ENCODE measurements around the gene TGFBR3.

TGFBR3 gene

DNA sequence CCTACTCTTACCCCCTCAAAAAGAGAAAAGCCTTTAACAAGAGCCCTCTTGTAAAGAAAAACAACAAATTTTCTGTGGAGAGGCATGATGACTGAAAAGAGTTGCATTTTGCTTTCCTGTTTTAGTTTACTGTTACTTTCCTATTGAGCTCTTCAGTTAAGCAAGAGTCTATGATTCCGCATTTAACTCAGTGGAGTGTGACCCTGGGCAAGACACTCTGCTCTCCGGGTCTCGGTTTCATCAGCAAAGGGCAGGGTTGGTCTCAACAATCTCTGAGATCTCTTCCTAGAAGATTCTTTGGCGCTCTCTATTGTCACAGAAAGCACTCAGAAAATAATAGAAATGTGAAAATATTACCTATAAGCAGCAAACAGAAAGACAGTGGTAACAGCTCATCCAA is 175.7 kb downstream of the TGFBR3 start:
- DNase-seq (ENCODE audit: low read depth) = no peak

DNA sequence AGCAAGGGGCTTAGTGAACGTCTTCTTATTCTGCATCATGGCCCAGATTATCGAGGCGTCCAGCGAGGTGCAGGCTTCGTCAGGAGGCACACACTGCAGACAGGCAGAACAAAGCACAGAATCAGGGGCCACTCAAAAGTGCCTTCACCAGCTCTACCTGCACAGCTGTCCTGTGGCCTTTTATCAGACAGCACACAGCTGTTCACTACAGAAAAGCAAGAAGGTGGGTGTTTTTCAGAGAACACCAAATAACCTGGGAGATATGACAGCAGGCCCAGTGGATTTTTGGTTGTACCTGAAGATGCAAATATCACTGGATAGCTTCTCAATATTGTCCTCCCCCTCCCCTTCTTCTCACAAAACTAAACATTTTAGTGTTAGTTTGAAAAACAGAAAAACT is 177.3 kb downstream of the TGFBR3 start:
- no peak for DNase-seq (ENCODE audit: low read depth)

DNA sequence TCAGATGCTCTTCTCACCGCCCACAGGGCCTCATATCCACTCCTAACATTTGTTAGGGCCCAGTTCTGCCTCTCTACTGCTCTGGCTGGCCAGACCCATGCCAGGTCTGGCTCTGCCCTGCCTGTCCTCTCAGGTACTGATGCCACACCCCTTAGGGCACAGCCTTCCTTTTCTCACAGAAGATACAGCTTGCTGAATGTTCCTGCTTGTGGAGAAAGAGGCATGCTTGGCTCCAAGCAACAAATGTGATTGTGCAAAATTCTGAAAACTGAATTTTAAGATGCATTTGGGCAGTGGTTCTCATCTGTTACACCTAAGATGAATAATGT is 178.1 kb downstream of the TGFBR3 start:
- no peak for DNase-seq (ENCODE audit: low read depth)

DNA sequence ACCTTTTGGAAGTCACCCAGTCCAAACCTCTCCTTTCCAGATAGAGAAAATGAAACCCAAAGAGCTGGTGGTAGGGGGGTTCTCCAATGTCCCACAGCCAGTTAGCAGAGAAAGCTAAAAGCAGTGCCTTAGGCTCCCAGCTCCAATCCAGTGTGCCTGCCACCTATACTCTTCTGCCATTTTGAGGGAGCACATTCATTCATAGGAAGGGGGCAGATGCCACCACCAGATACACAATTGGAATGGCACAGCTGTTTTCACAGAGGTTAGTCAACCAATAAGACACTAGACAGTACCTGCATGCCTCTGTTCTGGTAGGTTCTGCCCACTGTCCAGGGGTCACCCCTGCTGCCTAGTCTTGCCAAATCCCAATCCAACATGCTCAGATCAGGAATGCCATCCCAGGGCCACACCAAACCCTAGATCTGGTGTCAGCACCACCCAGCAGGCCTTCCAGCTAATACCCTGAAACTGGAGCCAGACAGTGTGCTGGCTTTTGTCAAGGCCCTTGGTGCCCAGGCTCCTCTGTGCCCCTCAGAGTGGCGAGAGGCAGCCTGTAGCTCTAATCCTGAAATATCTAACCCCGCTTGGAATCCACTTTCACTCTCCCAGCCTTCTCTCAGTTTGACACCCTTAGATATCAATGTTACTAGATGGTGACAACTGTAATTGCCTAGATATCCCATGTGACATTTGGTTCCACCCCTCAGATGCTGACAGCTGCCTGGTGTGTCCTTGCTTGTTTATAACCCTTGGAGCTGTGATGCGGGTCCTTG is 178.6 kb downstream of the TGFBR3 start:
- no peak for DNase-seq (ENCODE audit: low read depth)

DNA sequence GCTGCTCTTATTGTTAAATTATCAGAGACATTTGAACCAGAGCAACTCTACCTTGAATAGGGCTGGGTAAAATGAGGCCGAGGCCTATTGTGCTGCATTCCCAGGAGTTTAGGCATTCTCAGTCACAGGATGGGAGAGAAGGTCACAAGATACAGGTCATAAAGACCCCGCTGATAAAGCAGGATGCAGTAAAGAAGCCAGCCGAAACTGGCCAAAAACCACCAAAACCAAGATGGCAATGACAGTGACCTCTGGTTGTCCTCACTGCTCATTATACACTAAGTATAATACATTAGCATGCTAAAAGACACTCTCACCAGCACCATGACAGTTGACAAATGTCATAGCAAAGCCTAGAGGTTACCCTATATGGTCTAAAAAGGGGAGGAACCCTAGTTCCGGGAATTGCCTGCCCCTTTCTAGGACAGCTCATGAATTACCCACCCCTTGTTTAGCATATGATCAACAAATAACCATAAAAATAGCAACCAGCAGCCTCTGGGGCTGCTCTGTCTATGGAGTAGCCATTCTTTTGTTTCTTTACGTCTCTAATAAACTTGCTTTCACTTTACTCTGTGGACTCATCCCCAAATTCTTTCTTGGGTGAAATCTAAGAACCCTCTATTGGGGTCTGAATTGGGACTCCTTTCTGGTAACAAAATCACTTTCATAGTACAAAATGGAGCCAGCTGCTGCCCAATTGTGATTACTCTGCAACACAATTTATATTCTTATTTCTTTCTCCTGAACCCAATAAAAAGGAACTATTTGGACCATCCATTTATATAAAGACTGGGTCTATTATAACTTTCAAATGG is 179.6 kb downstream of the TGFBR3 start:
- no peak for DNase-seq (ENCODE audit: low read depth)

DNA sequence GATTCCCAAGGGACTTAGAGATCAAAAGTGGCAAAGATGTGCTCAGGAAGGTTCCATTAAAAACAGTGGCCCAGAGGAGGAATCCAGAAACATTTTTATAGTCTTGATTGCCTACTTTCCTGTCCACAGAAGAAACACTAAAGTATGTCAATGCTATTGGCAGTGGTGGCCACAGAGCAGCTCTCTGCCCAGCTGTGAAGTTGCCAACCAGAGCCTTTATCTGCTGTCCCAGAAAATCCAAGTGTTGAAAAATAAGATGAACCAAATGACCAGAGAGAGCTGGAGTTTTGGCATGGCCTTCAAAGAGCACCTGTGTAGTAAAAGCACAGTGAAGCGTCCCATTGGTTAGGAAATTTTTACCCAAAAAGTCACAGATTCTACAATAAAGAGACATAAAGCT is 181.2 kb downstream of the TGFBR3 start:
- DNase-seq (ENCODE audit: low read depth) = no peak

DNA sequence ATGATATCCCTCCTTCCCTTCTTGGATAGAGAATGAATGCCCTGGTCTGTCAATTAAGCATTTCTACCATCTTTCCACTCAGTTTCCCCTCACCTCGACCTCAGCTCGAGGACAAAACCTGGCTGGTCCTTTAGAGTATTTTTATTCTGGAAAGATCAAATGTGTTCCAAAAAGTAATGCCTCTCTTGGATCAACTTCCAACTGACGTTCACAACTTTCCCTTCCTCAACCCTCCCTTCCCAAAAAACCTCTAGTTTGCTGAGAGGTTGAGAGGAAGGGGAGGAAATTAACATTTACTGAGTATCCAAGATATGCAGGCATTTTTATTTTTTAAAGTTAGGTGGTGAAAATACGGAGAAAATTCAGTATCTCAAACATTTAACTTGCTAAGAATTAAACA is 182.9 kb downstream of the TGFBR3 start:
- no peak for DNase-seq (ENCODE audit: low read depth)

DNA sequence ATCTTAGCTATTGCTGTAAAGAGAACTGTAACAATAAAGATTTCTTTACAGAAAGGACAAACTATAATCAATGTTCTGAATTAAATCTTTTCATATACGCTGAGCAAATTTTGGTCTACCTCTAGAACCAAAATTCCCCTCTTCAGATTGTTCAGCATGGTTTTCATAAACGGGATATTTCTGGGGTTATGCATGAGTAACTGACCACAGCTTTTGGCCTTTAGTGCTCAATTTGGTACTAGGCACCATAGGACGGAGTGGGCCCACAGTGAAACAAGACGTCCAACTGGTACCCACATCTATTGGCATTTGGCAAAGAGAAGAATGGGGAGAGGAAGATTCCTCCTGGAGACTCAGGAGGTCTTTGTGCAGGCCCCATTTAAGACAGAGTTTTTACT is 184.5 kb downstream of the TGFBR3 start:
- DNase-seq (ENCODE audit: low read depth) = no peak

DNA sequence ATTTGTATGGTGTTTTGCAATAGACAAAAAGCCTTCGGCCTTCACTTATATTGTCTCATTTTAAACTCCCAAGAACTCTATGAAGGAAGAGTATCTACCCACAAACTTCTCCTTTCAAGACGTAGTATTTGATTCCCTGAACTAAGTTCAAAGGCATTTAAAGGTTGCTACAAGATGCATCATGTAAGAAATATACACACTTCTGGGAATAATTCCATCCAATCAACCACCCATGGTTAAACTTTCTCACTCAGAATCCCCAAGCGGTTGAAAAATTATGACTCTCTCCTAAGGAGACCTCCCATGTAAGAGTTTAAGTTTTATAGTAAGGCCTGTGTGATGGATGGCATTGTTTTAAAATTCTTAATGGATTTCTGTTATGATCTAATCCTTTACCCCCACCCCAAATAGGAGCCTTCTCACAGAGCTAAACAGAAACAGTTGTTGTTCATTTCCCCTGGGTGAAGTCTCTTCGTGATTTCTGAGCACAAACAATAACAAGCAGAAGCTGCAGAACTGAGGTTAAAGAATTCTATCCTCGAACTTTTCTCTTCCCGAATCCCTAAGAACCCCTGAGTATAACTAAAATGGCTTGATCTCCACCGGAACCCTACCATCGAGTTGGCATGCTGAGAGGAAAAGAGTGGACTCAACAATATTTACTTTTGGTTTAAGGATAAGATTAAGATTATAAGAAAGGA is 185.0 kb downstream of the TGFBR3 start:
- no peak for DNase-seq (ENCODE audit: low read depth)

DNA sequence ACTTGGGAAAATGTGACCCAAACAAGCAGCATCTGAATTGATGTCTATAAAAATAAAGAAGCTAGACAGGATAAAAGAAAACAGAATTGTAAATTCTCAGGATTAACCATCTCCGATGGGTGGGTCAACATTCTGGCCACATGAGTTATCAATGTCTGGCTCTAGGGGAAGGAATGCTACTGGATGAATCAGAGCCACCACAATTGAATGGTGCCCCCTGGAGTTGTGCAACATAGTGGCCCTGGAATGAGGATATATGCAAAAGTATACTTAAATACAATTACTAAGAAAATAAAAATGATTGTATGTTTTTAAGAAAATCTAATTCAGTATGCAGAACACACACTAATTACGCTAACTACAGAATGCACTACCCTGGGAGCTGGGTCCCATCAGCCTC is 185.6 kb downstream of the TGFBR3 start:
- DNase-seq (ENCODE audit: low read depth) = no peak

DNA sequence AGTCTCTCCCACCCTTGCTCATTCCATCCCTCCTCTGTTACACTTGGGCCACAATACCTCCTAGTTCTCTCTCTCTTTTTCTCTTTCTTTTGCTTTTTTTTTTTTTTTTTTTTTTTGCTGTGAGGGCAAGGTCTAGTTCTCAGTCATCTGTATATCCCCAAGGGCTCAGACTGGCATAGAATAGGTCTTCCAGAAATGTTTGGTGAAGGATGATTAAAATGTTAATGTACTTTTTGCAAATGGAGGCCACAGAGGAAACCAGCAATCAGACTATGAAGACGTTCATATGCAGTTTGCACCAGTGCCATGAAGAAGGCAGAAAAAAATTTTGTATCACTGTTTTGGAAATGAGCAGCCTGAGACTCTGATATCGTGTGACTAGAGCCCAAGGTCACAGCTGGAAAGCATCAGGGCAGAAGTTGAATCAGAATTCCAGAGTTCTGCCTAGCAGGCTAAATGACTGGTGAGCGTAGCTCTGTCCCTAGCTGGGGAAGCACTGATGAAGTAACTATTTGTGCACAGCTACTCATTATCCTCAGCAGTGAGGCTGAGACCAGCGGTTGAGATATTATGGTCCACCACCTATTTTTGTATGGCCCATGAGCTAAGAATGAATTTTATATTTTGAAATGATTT is 186.5 kb downstream of the TGFBR3 start:
- DNase-seq (ENCODE audit: low read depth) = no peak

DNA sequence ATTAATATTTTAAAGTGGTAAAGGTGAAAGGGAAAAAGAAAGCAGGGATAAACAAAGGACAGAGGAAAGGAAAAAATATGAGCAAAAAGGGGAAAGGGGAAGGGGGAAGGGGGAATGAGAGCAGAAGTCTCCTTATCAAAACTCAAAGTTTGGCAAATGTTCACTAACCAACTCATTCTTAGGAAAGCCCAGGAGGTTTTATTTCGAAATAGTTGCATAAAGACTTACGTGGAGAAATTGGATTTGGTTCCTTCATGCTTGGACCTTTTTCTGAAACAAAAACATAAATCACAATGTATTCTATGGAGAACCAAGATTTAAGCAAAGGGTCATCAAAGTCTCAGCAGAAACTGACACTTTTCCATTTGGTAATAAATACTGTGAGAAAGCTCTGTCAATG is 188.1 kb downstream of the TGFBR3 start:
- no peak for DNase-seq (ENCODE audit: low read depth)

DNA sequence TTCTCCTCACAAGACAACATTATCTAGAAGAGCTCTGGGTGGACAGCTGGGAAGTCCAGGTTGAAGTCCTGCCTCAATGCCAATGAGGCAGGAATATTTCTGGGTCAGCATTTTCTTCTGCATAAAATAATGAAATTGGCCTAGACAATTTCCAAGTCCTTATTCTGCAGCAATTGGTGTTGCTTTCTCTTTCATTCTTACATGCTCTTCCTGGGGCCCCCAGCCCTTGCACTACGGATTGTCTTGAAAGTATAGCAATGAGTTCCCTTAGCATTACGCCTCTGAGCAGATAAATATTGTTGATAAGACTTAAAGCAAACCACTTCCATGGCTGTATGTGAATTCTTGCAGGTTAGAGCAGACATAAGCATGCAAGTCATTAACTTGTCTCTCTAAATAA is 188.5 kb downstream of the TGFBR3 start:
- peak; percentile 6 for DNase-seq (ENCODE audit: low read depth)

DNA sequence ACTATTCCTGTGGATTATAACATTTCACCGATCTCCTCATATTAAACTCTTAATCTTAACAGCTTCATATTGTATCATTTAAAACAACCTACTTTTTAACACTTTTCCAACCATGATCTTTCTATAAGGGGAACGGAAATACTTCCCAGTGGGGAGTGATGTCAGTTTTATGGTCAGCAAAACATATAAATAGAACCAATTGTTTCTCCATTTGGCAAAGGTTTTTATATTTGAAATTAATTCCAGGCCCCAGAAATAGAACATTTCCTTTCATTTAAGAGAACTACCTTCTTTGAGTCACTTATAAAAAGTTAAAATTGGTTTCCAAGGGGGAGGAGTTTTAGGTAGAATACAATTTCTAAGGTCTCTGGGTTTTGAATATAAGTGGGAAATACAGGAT is 189.6 kb downstream of the TGFBR3 start:
- DNase-seq (ENCODE audit: low read depth) = no peak

DNA sequence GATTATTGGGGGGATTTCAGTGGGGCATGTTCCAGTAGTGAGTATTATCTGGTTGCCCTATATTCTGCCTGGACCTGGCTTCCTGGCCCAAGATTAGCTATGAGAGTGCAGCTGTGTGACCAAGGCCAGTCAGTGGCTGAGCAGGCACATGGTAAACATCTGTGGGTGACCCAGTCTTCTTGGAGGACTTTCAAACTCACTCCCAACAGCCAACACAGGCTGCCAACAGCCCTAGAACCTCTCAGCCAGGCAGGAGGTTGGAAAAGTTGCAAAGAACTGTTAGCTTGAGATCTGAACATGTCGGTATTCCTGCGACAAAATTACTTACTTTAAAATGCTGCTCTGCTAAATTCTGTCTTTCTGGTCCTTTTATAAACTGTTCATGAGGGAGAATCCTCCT is 192.4 kb downstream of the TGFBR3 start:
- DNase-seq (ENCODE audit: low read depth) = no peak

DNA sequence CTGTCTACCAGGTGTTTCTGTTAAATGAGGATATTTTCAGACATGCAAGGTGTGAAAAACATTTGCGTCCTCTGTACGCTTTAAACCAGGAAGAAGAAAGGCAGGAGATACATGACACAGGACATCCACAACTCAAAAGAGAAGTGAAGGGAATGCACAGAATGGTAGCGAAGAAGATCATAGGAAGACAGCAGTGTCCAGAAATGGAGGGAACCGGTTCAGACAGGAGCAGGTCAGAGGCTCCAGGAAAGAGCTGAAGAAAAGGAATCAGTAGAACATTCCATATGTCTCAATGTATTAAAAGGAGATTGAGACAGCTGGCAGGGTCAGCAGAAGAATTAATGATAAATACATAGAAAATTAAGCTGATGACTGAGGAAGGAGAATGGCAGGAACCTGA is 194.4 kb downstream of the TGFBR3 start:
- no peak for DNase-seq (ENCODE audit: low read depth)

DNA sequence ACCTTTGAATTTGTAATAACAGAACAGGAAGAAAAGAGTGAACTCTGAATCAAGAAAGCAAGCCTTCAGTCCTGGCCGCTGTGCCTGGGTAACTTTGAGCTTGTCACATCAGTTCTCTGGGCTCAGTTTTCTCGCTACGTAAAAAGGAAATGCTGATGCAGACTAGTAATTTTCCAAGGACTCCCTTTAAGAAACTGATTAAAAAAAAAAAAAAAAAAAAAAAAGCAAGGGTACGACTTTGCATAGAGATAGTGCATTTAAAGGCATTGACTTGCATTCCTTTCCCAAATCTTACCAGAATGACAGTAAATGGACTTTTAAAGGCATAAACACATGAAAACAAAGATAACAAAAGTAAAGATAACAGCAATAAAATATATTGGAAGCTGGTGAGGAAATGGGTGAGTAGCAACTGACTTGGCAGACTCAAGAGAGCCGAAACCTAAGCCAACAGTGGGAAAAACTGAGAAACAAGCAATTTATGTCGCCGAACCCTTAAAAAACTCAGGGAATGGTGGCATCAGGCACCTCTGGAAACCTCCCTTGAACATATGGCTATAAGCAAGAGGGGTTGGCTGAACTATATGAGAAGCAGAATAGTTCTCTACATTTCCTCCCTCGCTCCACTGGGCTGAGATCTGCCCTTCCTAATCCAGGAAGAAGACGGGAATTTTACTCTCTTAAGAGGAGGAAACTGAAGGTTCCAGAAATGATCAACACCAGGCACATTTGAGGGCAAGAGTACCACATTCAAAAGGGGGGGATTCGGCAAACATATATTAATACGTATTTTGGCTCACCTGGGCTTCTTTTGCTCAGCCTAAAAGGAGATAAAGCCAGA is 196.1 kb downstream of the TGFBR3 start:
- DNase-seq (ENCODE audit: low read depth) = no peak

DNA sequence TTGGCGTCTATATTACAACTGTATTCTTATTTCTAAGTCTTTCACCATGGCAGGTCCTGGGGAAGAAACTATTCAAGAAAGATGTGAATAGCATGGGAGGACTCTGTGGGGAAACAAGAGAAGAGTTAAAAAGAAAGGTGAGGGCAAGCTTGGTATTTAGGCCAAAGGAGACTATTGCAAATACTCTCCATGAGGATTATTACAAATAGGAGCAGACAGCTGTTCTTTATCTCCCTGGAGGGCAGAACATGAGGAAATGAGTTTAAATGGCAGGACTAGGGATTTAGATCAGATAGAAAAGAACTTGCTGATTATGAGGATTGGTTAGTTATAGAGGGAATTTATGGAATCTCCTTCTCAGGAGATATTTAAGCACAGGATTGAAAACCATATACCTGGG is 198.5 kb downstream of the TGFBR3 start:
- no peak for DNase-seq (ENCODE audit: low read depth)

DNA sequence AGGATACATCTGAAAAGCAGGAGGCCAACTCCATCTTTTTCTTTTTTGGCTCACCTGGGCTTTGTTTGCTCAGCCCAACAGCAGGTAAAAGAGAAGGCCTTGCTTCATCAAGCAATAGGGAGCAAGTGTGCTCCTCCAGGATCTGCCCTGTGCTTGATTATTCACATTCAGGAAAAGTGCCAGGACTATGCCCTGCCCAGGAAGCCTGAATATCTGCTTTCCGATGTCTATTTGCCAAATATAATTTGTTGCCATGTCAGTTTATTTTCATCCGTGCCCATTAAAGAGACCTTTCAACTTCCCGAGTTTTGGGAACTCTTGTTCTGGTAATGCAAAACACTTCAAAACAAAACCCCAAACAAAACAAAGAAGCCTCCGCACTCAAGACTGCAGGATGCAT is 200.0 kb downstream of the TGFBR3 start:
- no peak for DNase-seq (ENCODE audit: low read depth)

DNA sequence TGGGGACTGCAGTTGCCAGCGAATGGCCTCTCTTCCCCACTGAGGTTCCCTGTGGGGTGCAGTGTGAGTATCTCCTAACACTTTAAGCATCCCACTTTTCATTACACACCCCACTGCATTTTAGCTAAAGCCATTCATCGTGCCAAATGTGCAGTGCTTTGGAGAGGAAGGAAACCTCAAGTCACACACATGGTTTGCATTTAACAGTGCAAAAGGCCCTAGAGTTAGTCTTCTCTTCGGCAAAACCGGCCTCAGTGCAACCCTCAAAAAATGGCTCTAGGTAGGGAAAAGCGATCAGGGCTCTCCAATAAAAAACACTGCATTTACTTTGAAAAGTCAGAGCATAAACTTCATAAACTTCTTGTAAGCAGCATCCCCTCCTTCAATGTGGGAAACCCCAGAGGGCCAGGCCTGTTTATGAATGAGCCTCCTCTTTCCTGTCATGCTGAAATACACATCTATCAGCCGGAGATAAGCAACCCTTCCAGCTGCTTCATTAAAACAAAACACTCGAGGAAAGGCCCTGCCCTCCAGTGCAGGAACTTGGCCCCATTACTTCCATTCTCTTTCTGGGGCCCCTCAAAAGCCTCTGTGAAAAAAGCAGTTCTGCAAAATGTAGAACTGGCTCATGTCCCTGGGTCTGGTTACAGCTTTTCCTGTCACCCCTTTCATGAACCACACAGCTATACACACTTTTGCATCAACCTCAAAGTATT is 201.3 kb downstream of the TGFBR3 start:
- no peak for DNase-seq (ENCODE audit: low read depth)

DNA sequence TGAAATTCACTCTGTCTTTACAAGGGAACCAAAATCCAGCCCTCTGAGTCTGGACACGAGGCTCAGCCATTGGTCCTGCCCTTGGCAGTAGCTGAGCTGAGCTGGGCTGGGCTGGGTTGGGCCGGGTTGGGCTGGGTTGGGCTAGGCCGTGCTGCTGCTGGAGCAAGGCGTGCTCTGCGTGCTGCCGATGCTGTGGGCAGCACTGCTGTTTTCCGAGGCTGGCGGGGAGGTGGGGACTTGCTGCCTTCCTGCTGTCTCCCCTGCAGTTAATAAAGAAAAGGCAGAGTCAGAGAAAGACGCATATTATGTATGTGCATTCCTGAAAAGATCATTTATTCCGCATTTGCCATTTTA is 202.4 kb downstream of the TGFBR3 start:
- DNase-seq (ENCODE audit: low read depth) = no peak
